ENCODE data around the gene AGRN. TPM values are rescaled to one million over a fixed set of nuclear protein-coding genes. Genes with fewer than 3 reads are reported as not detected.
A peak's percentile ranks its signal among the peaks of the same experiment; 100 is the strongest.
"Not testable (repeated sequence)": the region's sequence is repeated elsewhere in the genome, so short reads cannot be mapped to it uniquely, and the experiment has no call there.

The AGRN gene
- total RNA-seq, 1 donor from 2014 or later: 135 TPM

- H3K4me1 ChIP-seq: peaks cover 9% of the 10 kb centered on the region
- H3K9me3 ChIP-seq: no peaks in the 10 kb centered on the region
- ATAC-seq (no peak), DNase-seq (peak; percentile 61)
- TF ChIP-seq CTCF (IDR thresholded peaks at IDR 0.05): no peak
- intact Hi-C loops (cut with DNase I): no loop called here
- no peaks in the 10 kb centered on the region for H3K36me3 ChIP-seq
- H3K27me3 ChIP-seq: peaks cover 17% of the 10 kb centered on the region
- no peak overlapping the region for H3K27ac ChIP-seq
- H3K4me3 ChIP-seq: no peak overlapping the region
Observed at GRCh38 chr1:1075148-1075935, 55.4 kb downstream of the AGRN start.

- H3K9me3 ChIP-seq; intact Hi-C loops (cut with DNase I); H3K4me3 ChIP-seq; H3K27ac ChIP-seq; H3K36me3 ChIP-seq; DNase-seq; ATAC-seq; H3K4me1 ChIP-seq: not testable (repeated sequence)
- peaks cover 12% of the 10 kb centered on the region for H3K27me3 ChIP-seq
Observed at GRCh38 chr1:1077396-1077795, 57.5 kb downstream of the AGRN start.

- Histone ChIP-seq H3K9me3 (no peaks in the 10 kb centered on the region), H3K27ac (peak overlapping the region; percentile 70), H3K4me1 (peaks cover 9% of the 10 kb centered on the region), H3K4me3 (peak overlapping the region; percentile 39), H3K36me3 (no peaks in the 10 kb centered on the region), H3K27me3 (peaks cover 9% of the 10 kb centered on the region)
- intact Hi-C loops (cut with DNase I): no loop called here
- ATAC-seq (peak; percentile 83), DNase-seq (peak; percentile 91)
- no peak for TF ChIP-seq CTCF (IDR thresholded peaks at IDR 0.05)
Observed at GRCh38 chr1:1079408-1080121, 59.6 kb downstream of the AGRN start.

GRCh38 chr1:1080122-1080757 lies 60.3 kb downstream of the AGRN start:
- peak overlapping the region; percentile 39 for H3K4me3 ChIP-seq

GRCh38 chr1:1080951-1081310 lies 61.0 kb downstream of the AGRN start:
- intact Hi-C loops (cut with DNase I): no loop called here
- H3K9me3 ChIP-seq: no peaks in the 10 kb centered on the region
- DNase-seq: peak; percentile 58

More at GRCh38 chr1:1080122-1080757, 60.3 kb downstream of the AGRN start:
- Histone ChIP-seq H3K27me3 (peaks cover 2% of the 10 kb centered on the region), H3K36me3 (no peaks in the 10 kb centered on the region), H3K9me3 (no peaks in the 10 kb centered on the region), H3K4me1 (peaks cover 9% of the 10 kb centered on the region), H3K27ac (peak overlapping the region; percentile 70)
- intact Hi-C loops (cut with DNase I): no loop called here
- peak; percentile 87 for DNase-seq
- no peak for TF ChIP-seq CTCF (IDR thresholded peaks at IDR 0.05)
- ATAC-seq: peak; percentile 81

More at GRCh38 chr1:1080951-1081310, 61.0 kb downstream of the AGRN start:
- H3K27ac ChIP-seq: no peak overlapping the region
- TF ChIP-seq CTCF (IDR thresholded peaks at IDR 0.05): no peak
- H3K36me3 ChIP-seq: no peaks in the 10 kb centered on the region
- no peaks in the 10 kb centered on the region for H3K27me3 ChIP-seq
- no peak overlapping the region for H3K4me3 ChIP-seq
- no peak for ATAC-seq
- H3K4me1 ChIP-seq: peaks cover 9% of the 10 kb centered on the region

Data from upper lobe of right lung (tissue), 1 donor.